ENCODE data around the gene PNPLA5. TPM values are rescaled to one million over a fixed set of nuclear protein-coding genes. Genes with fewer than 3 reads are reported as not detected.
"Not testable (repeated sequence)": the region's sequence is repeated elsewhere in the genome, so short reads cannot be mapped to it uniquely, and the experiment has no call there.

PNPLA5 gene
- total RNA-seq, 1 experiment from 2014 or later = not detected

GRCh38 chr22:43909708-43910107 lies 17.9 kb upstream of the PNPLA5 start:
- no peak for DNase-seq (ENCODE audit: low read depth, low spot score)
- in situ Hi-C loops (cut with HindIII; ENCODE audit: low pct_unique_long_range_greater_than_20kb, low sequenced_read_pairs) = no loop called here

GRCh38 chr22:43905681-43906080 lies 13.9 kb upstream of the PNPLA5 start:
- no peak for DNase-seq (ENCODE audit: low read depth, low spot score)
- in situ Hi-C loops (cut with HindIII; ENCODE audit: low pct_unique_long_range_greater_than_20kb, low sequenced_read_pairs) = no loop called here

GRCh38 chr22:43904412-43904811 lies 12.6 kb upstream of the PNPLA5 start:
- DNase-seq (ENCODE audit: low read depth, low spot score); in situ Hi-C loops (cut with HindIII; ENCODE audit: low pct_unique_long_range_greater_than_20kb, low sequenced_read_pairs): not testable (repeated sequence)

GRCh38 chr22:43903033-43903432 lies 11.2 kb upstream of the PNPLA5 start:
- DNase-seq (ENCODE audit: low read depth, low spot score); in situ Hi-C loops (cut with HindIII; ENCODE audit: low pct_unique_long_range_greater_than_20kb, low sequenced_read_pairs): not testable (repeated sequence)

GRCh38 chr22:43901976-43902643 lies 10.3 kb upstream of the PNPLA5 start:
- in situ Hi-C loops (cut with HindIII; ENCODE audit: low pct_unique_long_range_greater_than_20kb, low sequenced_read_pairs) = no loop called here
- no peak for DNase-seq (ENCODE audit: low read depth, low spot score)

GRCh38 chr22:43900206-43900605 lies 8.4 kb upstream of the PNPLA5 start:
- in situ Hi-C loops (cut with HindIII; ENCODE audit: low pct_unique_long_range_greater_than_20kb, low sequenced_read_pairs) = no loop called here

GRCh38 chr22:43897751-43898261 lies 6.0 kb upstream of the PNPLA5 start:
- DNase-seq (ENCODE audit: low read depth, low spot score) = no peak
- in situ Hi-C loops (cut with HindIII; ENCODE audit: low pct_unique_long_range_greater_than_20kb, low sequenced_read_pairs) = no loop called here

More at GRCh38 chr22:43900206-43900605, 8.4 kb upstream of the PNPLA5 start:
- no peak for DNase-seq (ENCODE audit: low read depth, low spot score)

- DNase-seq (ENCODE audit: low read depth, low spot score) = peak; percentile 22
- in situ Hi-C loops (cut with HindIII; ENCODE audit: low pct_unique_long_range_greater_than_20kb, low sequenced_read_pairs) = no loop called here
Observed at GRCh38 chr22:43895986-43896645, 4.3 kb upstream of the PNPLA5 start.

- DNase-seq (ENCODE audit: low read depth, low spot score) = no peak
- in situ Hi-C loops (cut with HindIII; ENCODE audit: low pct_unique_long_range_greater_than_20kb, low sequenced_read_pairs) = no loop called here
Observed at GRCh38 chr22:43894122-43894521, 2.3 kb upstream of the PNPLA5 start.

- no peak for DNase-seq (ENCODE audit: low read depth, low spot score)
- in situ Hi-C loops (cut with HindIII; ENCODE audit: low pct_unique_long_range_greater_than_20kb, low sequenced_read_pairs) = no loop called here
Observed at GRCh38 chr22:43893266-43893665, 1.5 kb upstream of the PNPLA5 start.

GRCh38 chr22:43892183-43892894 lies 526 bp upstream of the PNPLA5 start:
- in situ Hi-C loops (cut with HindIII; ENCODE audit: low pct_unique_long_range_greater_than_20kb, low sequenced_read_pairs) = no loop called here
- DNase-seq (ENCODE audit: low read depth, low spot score) = no peak

GRCh38 chr22:43890901-43891331 lies 897 bp downstream of the PNPLA5 start:
- in situ Hi-C loops (cut with HindIII; ENCODE audit: low pct_unique_long_range_greater_than_20kb, low sequenced_read_pairs) = no loop called here
- DNase-seq (ENCODE audit: low read depth, low spot score) = no peak

- DNase-seq (ENCODE audit: low read depth, low spot score) = peak; percentile 40
- in situ Hi-C loops (cut with HindIII; ENCODE audit: low pct_unique_long_range_greater_than_20kb, low sequenced_read_pairs) = no loop called here
Observed at GRCh38 chr22:43889860-43890253, 2.0 kb downstream of the PNPLA5 start.

GRCh38 chr22:43889201-43889859 lies 2.5 kb downstream of the PNPLA5 start:
- no peak for DNase-seq (ENCODE audit: low read depth, low spot score)
- in situ Hi-C loops (cut with HindIII; ENCODE audit: low pct_unique_long_range_greater_than_20kb, low sequenced_read_pairs) = no loop called here

- in situ Hi-C loops (cut with HindIII; ENCODE audit: low pct_unique_long_range_greater_than_20kb, low sequenced_read_pairs) = no loop called here
- no peak for DNase-seq (ENCODE audit: low read depth, low spot score)
Observed at GRCh38 chr22:43888740-43889139, 3.1 kb downstream of the PNPLA5 start.

GRCh38 chr22:43887391-43887790 lies 4.4 kb downstream of the PNPLA5 start:
- DNase-seq (ENCODE audit: low read depth, low spot score) = no peak
- in situ Hi-C loops (cut with HindIII; ENCODE audit: low pct_unique_long_range_greater_than_20kb, low sequenced_read_pairs) = no loop called here

- in situ Hi-C loops (cut with HindIII; ENCODE audit: low pct_unique_long_range_greater_than_20kb, low sequenced_read_pairs) = no loop called here
- DNase-seq (ENCODE audit: low read depth, low spot score) = no peak
Observed at GRCh38 chr22:43886231-43886630, 5.6 kb downstream of the PNPLA5 start.

- in situ Hi-C loops (cut with HindIII; ENCODE audit: low pct_unique_long_range_greater_than_20kb, low sequenced_read_pairs) = no loop called here
- DNase-seq (ENCODE audit: low read depth, low spot score) = no peak
Observed at GRCh38 chr22:43885786-43886185, 6.0 kb downstream of the PNPLA5 start.
